ENCODE data around the gene ADAMTSL3. TPM values are rescaled to one million over a fixed set of nuclear protein-coding genes. Genes with fewer than 3 reads are reported as not detected.

Gene ADAMTSL3
- total RNA-seq, 4 donors from 2014 or later: 16.6 to 30.0 (median 21.8) TPM

DNA sequence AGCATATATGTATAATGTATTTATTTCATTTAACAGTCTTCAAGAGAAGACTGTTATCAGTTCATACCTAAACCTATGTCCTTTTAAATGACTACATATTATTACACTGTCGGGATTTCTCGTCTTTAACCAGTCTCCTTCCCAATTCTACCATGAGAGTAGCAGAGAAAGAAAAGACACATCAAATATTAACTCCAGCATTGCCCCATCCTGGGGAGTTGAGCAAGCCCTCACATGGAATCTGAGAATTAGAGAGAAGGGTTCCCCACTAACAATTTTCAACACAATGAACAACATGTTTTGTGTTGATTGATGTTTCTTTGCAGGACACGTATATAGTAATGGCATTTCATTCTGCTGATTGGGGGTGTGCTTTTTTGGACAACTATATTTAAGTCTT, 257.4 kb downstream of the ADAMTSL3 start:
- 79% methylated on average over 3 of the region's 3 CpGs for WGBS
- DNase-seq (ENCODE audit: extremely low spot score): no peak
- Histone ChIP-seq H3K36me3 (peaks cover 0 to 17% (median 4%) of the 10 kb centered on the region in 4 donors), H3K4me1 (no peaks in the 10 kb centered on the region), H3K27me3 (no peaks in the 10 kb centered on the region), H3K4me3 (no peak overlapping the region), H3K9me3 (peaks cover 0 to 8% (median 3%) of the 10 kb centered on the region in 4 donors), H3K27ac (replicated peaks in 1 of 4) (no peak overlapping the region)
- intact Hi-C loops (cut with DNase I): no loop called here
- TF ChIP-seq POLR2AphosphoS5 (IDR thresholded peaks at IDR 0.05) (no peak), POLR2A (IDR thresholded peaks at IDR 0.05; ENCODE audit: low read depth) (no peak), CTCF (IDR thresholded peaks at IDR 0.05) (no peak), EP300 (IDR thresholded peaks at IDR 0.05) (no peak)

- intact Hi-C loops (cut with DNase I): no loop called here
- no peak for DNase-seq (ENCODE audit: extremely low spot score)
Observed at GRCh38 chr15:83912343-83912742, 258.4 kb downstream of the ADAMTSL3 start.

GRCh38 chr15:83913034-83913632, 259.2 kb downstream of the ADAMTSL3 start:
- WGBS: 96% methylated on average over 14 of the region's 14 CpGs
- TF ChIP-seq CTCF (IDR thresholded peaks at IDR 0.05): no peak
- TF ChIP-seq POLR2A (IDR thresholded peaks at IDR 0.05; ENCODE audit: low read depth): no peak
- TF ChIP-seq EP300 (IDR thresholded peaks at IDR 0.05): no peak
- TF ChIP-seq POLR2AphosphoS5 (IDR thresholded peaks at IDR 0.05): no peak
- no peak overlapping the region for H3K4me3 ChIP-seq
- H3K36me3 ChIP-seq: peaks cover 0 to 17% (median 4%) of the 10 kb centered on the region in 4 donors
- peaks cover 0 to 8% (median 3%) of the 10 kb centered on the region in 4 donors for H3K9me3 ChIP-seq
- intact Hi-C loops (cut with DNase I): no loop called here
- H3K4me1 ChIP-seq: no peaks in the 10 kb centered on the region
- no peak overlapping the region for H3K27ac ChIP-seq (replicated peaks in 1 of 4)
- DNase-seq (ENCODE audit: extremely low spot score): no peak
- no peaks in the 10 kb centered on the region for H3K27me3 ChIP-seq

More at GRCh38 chr15:83912343-83912742, 258.4 kb downstream of the ADAMTSL3 start:
- no peaks in the 10 kb centered on the region for H3K4me1 ChIP-seq
- peaks cover 0 to 17% (median 4%) of the 10 kb centered on the region in 4 donors for H3K36me3 ChIP-seq
- 90% methylated on average over 2 of the region's 2 CpGs for WGBS
- TF ChIP-seq EP300 (IDR thresholded peaks at IDR 0.05) (no peak), CTCF (IDR thresholded peaks at IDR 0.05) (no peak), POLR2AphosphoS5 (IDR thresholded peaks at IDR 0.05) (no peak), POLR2A (IDR thresholded peaks at IDR 0.05; ENCODE audit: low read depth) (no peak)
- no peak overlapping the region for H3K27ac ChIP-seq (replicated peaks in 1 of 4)
- H3K9me3 ChIP-seq: peaks cover 0 to 8% (median 3%) of the 10 kb centered on the region in 4 donors
- H3K4me3 ChIP-seq: no peak overlapping the region
- H3K27me3 ChIP-seq: no peaks in the 10 kb centered on the region

DNA sequence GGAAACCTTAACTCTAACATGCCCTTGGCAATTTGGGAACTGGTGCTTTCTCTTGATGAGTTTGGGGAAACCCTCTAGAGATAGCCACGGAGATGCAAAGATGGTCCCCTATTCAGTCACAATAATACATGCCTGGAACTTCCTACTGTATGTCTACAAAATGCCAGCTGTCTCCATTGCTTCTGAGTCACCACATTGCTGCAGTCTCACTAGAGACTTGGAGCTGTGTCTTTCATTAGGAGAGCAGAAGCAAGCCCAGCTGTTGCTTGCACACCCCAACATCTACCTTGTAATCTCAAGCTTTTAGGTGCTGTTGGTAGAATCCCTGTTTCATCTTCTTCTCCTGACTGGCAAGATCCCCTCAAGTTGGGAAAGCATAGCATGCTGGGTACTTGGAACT, 261.0 kb downstream of the ADAMTSL3 start:
- Histone ChIP-seq H3K9me3 (no peaks in the 10 kb centered on the region), H3K27ac (replicated peaks in 1 of 4) (no peak overlapping the region), H3K27me3 (no peaks in the 10 kb centered on the region), H3K4me1 (no peaks in the 10 kb centered on the region), H3K36me3 (peaks cover 0 to 10% (median 0%) of the 10 kb centered on the region in 4 donors), H3K4me3 (no peak overlapping the region)
- 94% methylated on average over 1 of the region's 1 CpG for WGBS
- TF ChIP-seq EP300 (IDR thresholded peaks at IDR 0.05) (no peak), CTCF (IDR thresholded peaks at IDR 0.05) (no peak), POLR2A (IDR thresholded peaks at IDR 0.05; ENCODE audit: low read depth) (no peak), POLR2AphosphoS5 (IDR thresholded peaks at IDR 0.05) (no peak)
- intact Hi-C loops (cut with DNase I): no loop called here
- no peak for DNase-seq (ENCODE audit: extremely low spot score)

DNA sequence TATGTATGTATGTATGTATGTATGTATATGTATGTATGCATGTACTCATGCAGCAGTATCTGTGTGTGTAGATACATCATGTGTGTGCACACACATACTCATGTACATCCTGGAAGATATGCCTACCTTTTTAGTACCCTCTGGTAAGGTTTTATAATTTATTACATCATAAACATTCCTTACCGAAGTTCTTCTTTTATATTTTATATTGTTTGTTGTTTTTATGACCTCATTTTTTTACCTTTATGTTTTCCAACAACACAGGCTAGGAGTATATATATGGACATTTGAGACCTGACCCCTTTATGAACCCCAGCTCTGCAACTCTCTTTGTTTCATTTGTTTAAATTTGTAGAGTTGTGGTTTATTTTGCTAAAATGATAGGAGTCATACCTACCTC, 263.5 kb downstream of the ADAMTSL3 start:
- Histone ChIP-seq H3K4me3 (no peak overlapping the region), H3K36me3 (peaks cover 0 to 10% (median 0%) of the 10 kb centered on the region in 4 donors), H3K27ac (replicated peaks in 1 of 4) (no peak overlapping the region), H3K9me3 (no peaks in the 10 kb centered on the region), H3K4me1 (peaks cover 0 to 8% (median 2%) of the 10 kb centered on the region in 4 donors), H3K27me3 (no peaks in the 10 kb centered on the region)
- intact Hi-C loops (cut with DNase I): no loop called here
- TF ChIP-seq EP300 (IDR thresholded peaks at IDR 0.05): no peak
- TF ChIP-seq POLR2AphosphoS5 (IDR thresholded peaks at IDR 0.05): no peak
- TF ChIP-seq POLR2A (IDR thresholded peaks at IDR 0.05; ENCODE audit: low read depth): no peak
- no peak for TF ChIP-seq CTCF (IDR thresholded peaks at IDR 0.05)
- no peak for DNase-seq (ENCODE audit: extremely low spot score)
- 61% methylated on average over 1 of the region's 1 CpG for WGBS

Data from esophagus muscularis mucosa (tissue), 4 donors.